ENCODE measurements around the gene ITPKB. TPM values are rescaled to one million over a fixed set of nuclear protein-coding genes. Genes with fewer than 3 reads are reported as not detected.
A peak's percentile ranks its signal among the peaks of the same experiment; 100 is the strongest.

ITPKB gene
- polyA plus RNA-seq, 12 donors: 18.6 to 32.0 (median 23.7) TPM; not detected in 1

- DNase-seq: no peak
These were observed 67.8 kb downstream of the ITPKB start for GRCh38 chr1:226671277-226671676.

GRCh38 chr1:226670073-226670472 is 69.0 kb downstream of the ITPKB start:
- no peak for DNase-seq

DNA sequence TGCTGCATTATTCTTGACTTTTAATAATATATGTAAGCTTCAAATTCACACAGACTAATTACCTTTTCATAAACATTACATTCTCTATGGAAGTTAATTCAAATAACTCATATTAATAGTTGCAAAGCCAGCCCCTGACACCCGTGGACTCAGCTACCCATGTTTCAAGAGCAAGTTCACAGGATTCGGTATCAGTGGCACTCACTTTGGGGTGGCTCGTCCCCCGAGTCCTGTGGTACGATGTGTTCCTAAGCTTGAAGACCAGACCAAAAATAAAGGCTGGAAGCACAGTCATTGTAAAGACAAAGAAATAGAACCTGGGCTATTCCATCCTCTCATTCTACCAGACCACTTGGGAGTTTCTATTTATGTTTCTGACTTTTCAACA is 70.9 kb downstream of the ITPKB start:
- DNase-seq: no peak

- no peak for DNase-seq
These were observed 72.4 kb downstream of the ITPKB start for GRCh38 chr1:226666692-226667091.

- no peak for DNase-seq
These were observed 72.9 kb downstream of the ITPKB start for GRCh38 chr1:226666164-226666506.

GRCh38 chr1:226665505-226666163 is 73.4 kb downstream of the ITPKB start:
- DNase-seq: no peak

- peak; percentile 96 for DNase-seq
These were observed 74.5 kb downstream of the ITPKB start for GRCh38 chr1:226664413-226665101.

- no peak for DNase-seq
These were observed 75.8 kb downstream of the ITPKB start for GRCh38 chr1:226663327-226663704.

DNA sequence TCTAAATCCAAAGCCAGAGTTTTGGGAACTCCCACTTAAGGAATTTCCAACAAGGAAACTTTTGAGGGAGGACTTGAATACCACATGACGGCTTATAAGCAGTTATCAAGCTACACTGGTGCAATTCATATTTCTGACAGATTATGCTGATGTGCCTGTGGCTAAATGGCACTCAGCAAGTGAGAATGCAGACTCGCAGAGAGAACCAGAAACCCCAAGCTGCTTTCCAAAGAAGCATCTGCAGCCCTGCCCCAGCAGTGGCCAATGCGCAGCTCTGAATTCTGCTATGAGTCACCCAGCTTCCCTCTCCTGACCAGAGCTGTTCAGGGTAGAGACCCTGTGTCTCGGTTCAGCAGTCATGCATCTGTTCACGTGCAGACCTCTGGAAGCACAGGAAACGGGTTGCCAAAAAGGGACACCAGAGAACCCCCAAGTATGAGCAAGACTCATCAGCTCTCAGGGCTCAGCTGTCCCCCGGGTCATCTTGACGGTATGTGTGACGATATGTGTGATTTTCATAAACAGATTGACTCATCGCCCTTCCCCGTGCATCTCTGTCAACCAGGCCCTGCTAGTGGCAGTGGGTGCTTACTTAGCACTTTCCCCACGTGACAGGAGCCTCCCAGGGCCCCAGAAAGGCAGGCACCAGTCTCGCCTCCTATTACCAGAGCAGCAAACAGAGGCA is 76.3 kb downstream of the ITPKB start:
- DNase-seq: peak; percentile 76

DNA sequence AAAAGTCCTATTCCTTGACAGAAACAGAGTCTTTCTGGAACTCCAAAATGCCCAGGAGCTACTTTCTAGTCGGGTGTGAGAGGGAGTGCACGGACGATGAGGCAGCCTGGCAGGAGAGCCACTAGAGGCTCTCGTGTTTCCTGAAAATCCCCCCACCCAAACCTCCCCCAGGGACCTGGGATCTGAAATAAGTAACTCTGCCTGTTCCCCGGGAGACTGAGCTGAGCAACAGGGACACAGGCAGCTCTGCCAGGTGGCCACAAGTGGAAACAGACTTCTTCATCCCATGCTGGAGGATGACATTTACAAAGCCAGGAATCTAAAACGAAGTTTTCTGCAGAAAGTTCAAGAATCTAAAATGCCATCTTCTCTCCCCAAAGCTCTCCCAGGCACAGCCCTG is 77.1 kb downstream of the ITPKB start:
- DNase-seq: no peak

DNA sequence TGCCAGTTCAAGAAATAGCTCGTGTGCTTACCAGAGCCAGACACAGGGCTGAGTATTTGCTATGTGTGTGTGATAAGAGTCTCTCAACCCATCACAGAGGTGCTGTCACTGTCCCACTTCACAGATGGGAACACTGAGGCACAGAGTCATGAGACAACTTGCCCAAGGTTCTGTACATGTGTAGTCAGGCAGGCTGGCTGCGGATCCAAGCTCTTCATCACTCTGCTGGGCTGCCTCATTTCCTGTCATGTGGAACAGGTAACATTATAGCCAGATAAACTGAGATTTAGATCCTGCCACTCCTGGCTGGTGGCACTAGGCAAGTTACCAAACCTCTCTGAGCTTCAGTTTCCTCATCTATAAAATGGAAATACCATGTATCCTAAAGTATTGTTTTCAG is 77.8 kb downstream of the ITPKB start:
- DNase-seq: no peak

- DNase-seq: no peak
These were observed 78.5 kb downstream of the ITPKB start for GRCh38 chr1:226660410-226661182.

DNA sequence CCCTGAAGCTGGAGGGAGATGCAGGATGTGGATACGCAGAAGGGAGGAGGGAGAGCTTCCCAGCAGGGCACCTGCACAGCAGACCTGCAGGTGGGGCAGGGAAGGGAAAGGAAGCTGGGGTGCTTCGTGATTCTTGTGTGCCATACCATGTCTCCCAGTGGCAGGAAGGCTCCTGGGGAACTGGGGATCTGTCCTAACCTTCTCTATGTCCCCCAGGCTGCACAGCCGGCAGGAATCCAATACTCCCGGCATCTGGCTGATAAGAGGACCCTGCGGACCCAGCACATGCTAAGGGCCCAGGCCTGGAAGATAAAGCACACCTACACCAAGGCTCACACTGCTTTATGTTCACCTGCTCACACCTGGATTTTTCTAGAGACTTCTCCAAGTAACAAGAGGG is 79.4 kb downstream of the ITPKB start:
- DNase-seq: no peak

DNA sequence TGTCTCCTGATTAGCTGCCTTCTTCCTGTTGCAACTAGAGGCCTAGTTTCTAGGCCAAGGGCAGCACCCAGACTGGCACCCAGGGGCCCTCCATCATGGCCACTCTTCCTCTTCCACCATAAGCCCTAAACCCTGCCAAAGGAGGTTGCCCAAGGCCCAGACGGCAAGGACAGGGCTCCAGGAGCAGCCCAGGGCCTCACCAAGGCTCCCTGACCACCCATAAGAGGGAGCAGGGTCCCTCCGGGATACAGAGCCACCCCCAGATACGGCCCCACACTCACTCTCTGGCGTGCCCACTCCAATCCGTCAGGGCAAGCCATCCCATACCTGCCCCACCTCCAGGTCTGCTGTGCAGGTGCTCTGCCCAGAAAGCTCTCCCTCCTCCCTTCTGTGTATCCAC is 79.9 kb downstream of the ITPKB start:
- no peak for DNase-seq

DNA sequence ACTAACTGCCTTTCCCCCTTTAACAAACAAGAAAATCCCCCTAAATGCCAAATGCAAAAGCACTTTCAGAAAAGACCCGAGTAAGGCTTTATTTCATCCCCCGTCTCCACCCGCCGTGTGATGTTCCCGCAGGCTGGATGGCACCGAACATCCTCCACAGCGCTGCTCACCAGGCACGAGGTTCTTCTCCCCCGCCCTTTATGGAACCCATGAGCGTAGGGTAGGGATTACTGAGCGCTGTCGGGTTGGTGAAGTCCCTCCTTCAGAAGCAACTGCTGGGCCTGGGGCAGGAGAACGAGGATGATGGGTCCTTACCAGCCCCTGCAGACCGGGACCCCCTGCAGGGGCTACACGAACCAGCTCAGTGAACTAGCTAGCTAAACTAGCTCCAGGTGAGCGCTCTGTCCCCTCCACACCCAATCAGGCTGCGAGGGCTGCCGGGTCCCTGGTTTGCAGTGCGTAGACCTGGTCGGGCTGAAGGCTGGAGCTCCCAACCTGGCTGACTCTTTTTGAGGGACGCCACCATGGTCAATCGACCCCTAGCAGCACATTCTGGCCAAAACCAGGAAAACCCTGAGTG is 80.4 kb downstream of the ITPKB start:
- no peak for DNase-seq

DNA sequence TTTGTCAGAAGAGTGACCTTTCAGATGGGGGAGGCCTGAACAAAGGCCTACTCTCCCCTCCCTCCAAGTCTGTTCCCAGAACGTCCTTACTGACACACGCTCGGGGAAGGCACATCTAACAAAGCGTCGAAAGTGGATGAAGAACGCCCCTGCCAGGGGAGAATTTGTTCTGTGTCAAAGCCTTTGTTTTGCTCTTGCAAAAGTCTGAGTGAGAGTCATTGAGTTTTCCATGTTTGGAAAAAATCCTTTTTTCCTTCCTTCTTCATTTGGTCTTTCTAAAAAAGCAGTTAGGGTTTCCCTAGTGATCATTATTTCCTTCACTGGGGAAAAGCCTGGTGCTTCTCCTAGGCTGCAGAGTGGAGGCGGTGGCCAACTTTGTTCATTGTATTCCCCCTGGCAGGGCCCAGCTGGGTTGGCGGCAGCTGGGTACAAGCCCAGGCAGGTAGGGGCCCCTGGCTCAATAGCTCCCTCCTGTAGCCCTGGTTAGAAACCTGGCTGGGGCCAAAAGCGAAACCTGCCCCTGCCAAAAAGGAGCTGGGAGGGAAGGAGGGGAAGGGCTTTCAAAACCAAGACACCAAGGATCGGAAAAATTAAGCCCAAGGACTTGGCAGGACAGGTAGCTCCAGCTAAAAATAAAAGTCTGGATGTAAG is 81.1 kb downstream of the ITPKB start:
- peak; percentile 56 for DNase-seq

GRCh38 chr1:226656601-226657277 is 82.3 kb downstream of the ITPKB start:
- DNase-seq: peak; percentile 63

DNA sequence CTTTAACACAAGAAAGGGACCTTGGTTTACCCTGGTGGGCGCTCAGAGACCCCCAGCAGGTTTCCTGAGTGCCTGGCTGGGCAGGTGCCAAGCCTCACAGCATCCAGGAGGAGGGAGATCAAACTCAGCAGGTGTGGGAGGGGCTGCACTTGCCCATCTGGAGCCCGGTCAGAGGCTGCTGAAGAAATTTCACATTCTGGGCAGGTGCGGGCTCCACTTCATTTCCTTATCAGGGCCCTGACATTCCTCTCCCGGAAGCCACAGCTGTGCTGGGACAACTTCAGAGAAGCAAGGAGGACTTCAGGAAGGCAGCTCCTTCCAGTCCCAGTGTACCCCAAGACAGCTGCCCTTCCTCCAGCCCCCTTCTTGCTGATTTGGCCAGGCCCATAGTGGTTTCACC is 82.9 kb downstream of the ITPKB start:
- DNase-seq: no peak

- DNase-seq: no peak
These were observed 83.6 kb downstream of the ITPKB start for GRCh38 chr1:226655251-226656163.

GRCh38 chr1:226654668-226655055 is 84.4 kb downstream of the ITPKB start:
- no peak for DNase-seq
